ENCODE measurements around the gene FANCC.

FANCC gene

DNA sequence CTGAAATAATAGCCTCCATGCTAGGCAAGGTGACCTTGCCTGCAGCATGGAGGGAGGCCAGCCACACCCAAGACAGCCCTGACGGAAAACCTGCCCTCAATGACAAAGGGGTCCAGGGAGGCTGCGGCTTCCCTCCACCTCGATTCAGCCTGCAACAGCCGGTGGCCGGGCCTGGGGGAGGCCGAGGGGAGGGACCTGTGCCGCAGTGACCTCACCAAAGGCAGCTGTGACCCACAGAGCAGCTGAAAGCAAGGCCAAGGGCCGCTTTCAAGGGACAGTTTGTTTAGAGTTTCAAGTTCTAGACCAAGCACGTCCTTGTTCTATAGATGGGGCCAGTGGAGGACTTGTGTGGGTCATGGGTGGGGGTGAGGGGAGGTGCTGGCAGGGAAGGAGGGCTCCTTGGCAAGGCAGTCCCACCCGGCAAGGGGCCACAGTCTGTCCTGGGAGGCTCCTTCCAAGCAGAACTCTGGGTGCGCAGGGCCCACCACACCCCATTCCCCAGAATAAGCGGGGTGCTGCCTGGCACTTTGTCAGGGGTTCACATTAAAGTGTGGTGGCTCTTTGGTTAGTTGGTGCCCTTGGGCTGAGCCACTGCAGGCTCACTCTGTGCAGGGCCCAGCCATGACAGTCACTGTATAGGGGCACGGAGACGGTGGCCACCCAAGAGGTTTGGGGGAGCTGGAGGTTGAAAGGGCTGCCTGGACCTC is 226.5 kb downstream of the FANCC start:
- Histone ChIP-seq H3K36me3 (ENCODE audit: control insufficient read depth, low read depth, low read length) (no peaks in the 10 kb centered on the region), H3K9ac (ENCODE audit: low read length) (no peak overlapping the region), H3K4me3 (ENCODE audit: low read length) (no peak overlapping the region), H3K9me3 (ENCODE audit: control insufficient read depth, low read depth, low read length) (no peaks in the 10 kb centered on the region), H3K27me3 (ENCODE audit: control insufficient read depth, insufficient read depth, low read length) (no peaks in the 10 kb centered on the region), H3K27ac (ENCODE audit: low read length) (no peak overlapping the region), H3K4me1 (ENCODE audit: control insufficient read depth, low read depth, low read length) (peaks cover 13% of the 10 kb centered on the region)

GRCh38 chr9:95090023-95090791 is 227.3 kb downstream of the FANCC start:
- H3K27ac ChIP-seq (ENCODE audit: low read length), result no peak overlapping the region
- no peaks in the 10 kb centered on the region for H3K36me3 ChIP-seq (ENCODE audit: control insufficient read depth, low read depth, low read length)
- peaks cover 13% of the 10 kb centered on the region for H3K4me1 ChIP-seq (ENCODE audit: control insufficient read depth, low read depth, low read length)
- H3K27me3 ChIP-seq (ENCODE audit: control insufficient read depth, insufficient read depth, low read length), result no peaks in the 10 kb centered on the region
- no peak overlapping the region for H3K9ac ChIP-seq (ENCODE audit: low read length)
- H3K4me3 ChIP-seq (ENCODE audit: low read length), result no peak overlapping the region
- H3K9me3 ChIP-seq (ENCODE audit: control insufficient read depth, low read depth, low read length), result no peaks in the 10 kb centered on the region

- Histone ChIP-seq H3K9ac (ENCODE audit: low read length) (no peak overlapping the region), H3K9me3 (ENCODE audit: control insufficient read depth, low read depth, low read length) (no peaks in the 10 kb centered on the region), H3K36me3 (ENCODE audit: control insufficient read depth, low read depth, low read length) (no peaks in the 10 kb centered on the region), H3K4me1 (ENCODE audit: control insufficient read depth, low read depth, low read length) (peaks cover 13% of the 10 kb centered on the region), H3K27ac (ENCODE audit: low read length) (no peak overlapping the region), H3K4me3 (ENCODE audit: low read length) (no peak overlapping the region), H3K27me3 (ENCODE audit: control insufficient read depth, insufficient read depth, low read length) (no peaks in the 10 kb centered on the region)
Observed at GRCh38 chr9:95089257-95090022, 228.1 kb downstream of the FANCC start.

- peaks cover 13% of the 10 kb centered on the region for H3K4me1 ChIP-seq (ENCODE audit: control insufficient read depth, low read depth, low read length)
- H3K27me3 ChIP-seq (ENCODE audit: control insufficient read depth, insufficient read depth, low read length), result no peaks in the 10 kb centered on the region
- no peak overlapping the region for H3K27ac ChIP-seq (ENCODE audit: low read length)
- peaks cover 1% of the 10 kb centered on the region for H3K36me3 ChIP-seq (ENCODE audit: control insufficient read depth, low read depth, low read length)
- H3K4me3 ChIP-seq (ENCODE audit: low read length), result no peak overlapping the region
- no peak overlapping the region for H3K9ac ChIP-seq (ENCODE audit: low read length)
- no peaks in the 10 kb centered on the region for H3K9me3 ChIP-seq (ENCODE audit: control insufficient read depth, low read depth, low read length)
Observed at GRCh38 chr9:95088421-95089161, 228.9 kb downstream of the FANCC start.

- H3K27ac ChIP-seq (ENCODE audit: low read length), result no peak overlapping the region
- no peaks in the 10 kb centered on the region for H3K9me3 ChIP-seq (ENCODE audit: control insufficient read depth, low read depth, low read length)
- H3K4me3 ChIP-seq (ENCODE audit: low read length), result no peak overlapping the region
- H3K4me1 ChIP-seq (ENCODE audit: control insufficient read depth, low read depth, low read length), result peaks cover 11% of the 10 kb centered on the region
- no peak overlapping the region for H3K9ac ChIP-seq (ENCODE audit: low read length)
- H3K27me3 ChIP-seq (ENCODE audit: control insufficient read depth, insufficient read depth, low read length), result no peaks in the 10 kb centered on the region
- H3K36me3 ChIP-seq (ENCODE audit: control insufficient read depth, low read depth, low read length), result peaks cover 4% of the 10 kb centered on the region
Observed at GRCh38 chr9:95087659-95088242, 229.8 kb downstream of the FANCC start.

DNA sequence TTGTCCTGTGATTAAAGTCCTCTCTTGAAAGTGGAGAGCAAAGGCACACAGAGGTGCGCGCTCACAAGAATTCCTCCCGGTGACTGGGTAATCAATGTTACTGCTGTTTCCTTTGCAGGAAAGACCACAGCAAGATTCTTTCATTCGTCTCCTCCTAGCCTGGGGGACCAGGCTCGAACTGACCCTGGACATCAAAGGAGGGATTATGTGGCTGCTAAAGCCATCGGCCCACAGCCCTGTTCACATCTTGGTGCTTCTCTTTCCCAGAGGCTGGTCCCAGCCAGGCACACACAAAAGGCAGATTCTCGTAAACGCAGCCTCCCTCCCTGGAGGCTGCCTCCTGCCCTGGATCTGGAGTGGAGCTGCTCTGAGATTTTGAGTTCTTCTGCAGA is 230.9 kb downstream of the FANCC start:
- H3K27me3 ChIP-seq (ENCODE audit: control insufficient read depth, insufficient read depth, low read length), result no peaks in the 10 kb centered on the region
- H3K27ac ChIP-seq (ENCODE audit: low read length), result no peak overlapping the region
- H3K9ac ChIP-seq (ENCODE audit: low read length), result no peak overlapping the region
- H3K4me3 ChIP-seq (ENCODE audit: low read length), result no peak overlapping the region
- H3K4me1 ChIP-seq (ENCODE audit: control insufficient read depth, low read depth, low read length), result no peaks in the 10 kb centered on the region
- H3K9me3 ChIP-seq (ENCODE audit: control insufficient read depth, low read depth, low read length), result no peaks in the 10 kb centered on the region
- H3K36me3 ChIP-seq (ENCODE audit: control insufficient read depth, low read depth, low read length), result peaks cover 7% of the 10 kb centered on the region

DNA sequence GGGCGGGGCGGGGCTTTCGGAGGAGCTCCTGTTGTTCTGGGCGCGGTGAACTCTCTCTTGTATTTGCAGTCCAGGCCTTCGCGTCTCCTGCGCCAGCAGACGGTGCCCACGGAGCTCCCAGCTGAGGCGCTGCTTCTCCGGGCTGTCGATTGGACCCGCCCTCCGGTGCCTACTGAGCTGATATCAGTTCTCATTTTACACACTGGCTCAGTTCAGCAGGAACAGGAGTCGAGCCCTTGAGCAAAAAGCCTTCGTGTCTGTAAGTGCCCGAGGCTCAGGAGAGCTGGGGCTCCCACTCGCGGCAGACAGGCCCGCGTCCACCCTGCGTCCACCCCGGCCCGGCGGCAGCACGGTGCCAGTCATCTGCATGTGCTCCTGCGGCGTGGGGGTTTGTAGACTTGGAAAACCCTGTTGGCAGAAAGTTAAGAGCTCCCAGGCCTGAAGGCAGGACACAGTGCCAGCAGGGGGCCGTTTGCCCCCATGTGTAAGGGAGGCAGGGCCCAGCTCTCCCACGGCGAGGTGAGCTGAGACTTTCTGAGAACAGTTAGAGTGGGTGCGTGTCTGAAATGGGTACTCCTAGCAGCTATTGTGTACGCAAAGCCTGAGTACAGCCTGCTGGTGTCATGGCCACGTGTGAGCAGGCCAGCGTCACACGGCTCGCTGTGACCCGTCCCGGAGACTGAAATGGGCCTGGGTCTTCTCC is 231.5 kb downstream of the FANCC start:
- Histone ChIP-seq H3K9me3 (ENCODE audit: control insufficient read depth, low read depth, low read length) (no peaks in the 10 kb centered on the region), H3K9ac (ENCODE audit: low read length) (no peak overlapping the region), H3K27me3 (ENCODE audit: control insufficient read depth, insufficient read depth, low read length) (no peaks in the 10 kb centered on the region), H3K4me1 (ENCODE audit: control insufficient read depth, low read depth, low read length) (peaks cover 3% of the 10 kb centered on the region), H3K36me3 (ENCODE audit: control insufficient read depth, low read depth, low read length) (peaks cover 7% of the 10 kb centered on the region), H3K27ac (ENCODE audit: low read length) (no peak overlapping the region), H3K4me3 (ENCODE audit: low read length) (no peak overlapping the region)

DNA sequence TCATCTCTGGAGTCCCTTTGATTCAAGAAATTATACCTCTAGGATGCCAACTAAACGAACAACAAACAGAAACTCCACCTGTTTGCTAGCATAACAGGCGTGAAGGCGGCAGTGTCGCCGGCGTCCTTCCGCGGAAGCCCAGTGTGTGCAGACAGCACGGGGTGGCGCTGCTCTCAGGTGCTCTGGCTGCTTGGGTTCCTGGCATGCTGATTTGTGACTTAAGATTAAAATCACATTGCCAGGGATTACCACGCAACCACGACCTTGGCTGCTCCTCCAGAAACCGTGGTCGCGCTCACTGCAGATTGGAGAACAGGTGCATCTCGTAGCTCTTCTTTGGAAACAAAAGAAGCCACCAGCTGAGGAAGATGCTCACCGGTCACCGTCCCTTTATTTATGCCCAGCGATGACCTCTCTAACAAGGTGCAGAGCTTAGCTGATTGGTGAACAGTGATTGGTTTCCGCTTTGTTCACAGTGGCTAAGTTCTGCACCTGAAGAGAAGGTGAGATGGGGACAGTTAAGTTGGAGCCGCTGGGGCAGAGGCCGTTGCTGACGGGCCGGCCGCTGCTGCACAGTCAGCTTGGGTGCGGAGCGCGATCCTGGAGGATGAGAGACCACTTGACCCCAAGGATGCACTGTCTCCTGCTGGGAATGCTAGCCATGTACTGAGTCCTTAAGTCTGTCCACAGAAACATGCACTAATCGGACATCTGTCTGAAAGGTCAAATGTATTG is 232.3 kb downstream of the FANCC start:
- H3K9ac ChIP-seq (ENCODE audit: low read length), result no peak overlapping the region
- peaks cover 4% of the 10 kb centered on the region for H3K4me1 ChIP-seq (ENCODE audit: control insufficient read depth, low read depth, low read length)
- no peak overlapping the region for H3K4me3 ChIP-seq (ENCODE audit: low read length)
- H3K36me3 ChIP-seq (ENCODE audit: control insufficient read depth, low read depth, low read length), result peaks cover 7% of the 10 kb centered on the region
- H3K27ac ChIP-seq (ENCODE audit: low read length), result no peak overlapping the region
- no peaks in the 10 kb centered on the region for H3K27me3 ChIP-seq (ENCODE audit: control insufficient read depth, insufficient read depth, low read length)
- no peaks in the 10 kb centered on the region for H3K9me3 ChIP-seq (ENCODE audit: control insufficient read depth, low read depth, low read length)

DNA sequence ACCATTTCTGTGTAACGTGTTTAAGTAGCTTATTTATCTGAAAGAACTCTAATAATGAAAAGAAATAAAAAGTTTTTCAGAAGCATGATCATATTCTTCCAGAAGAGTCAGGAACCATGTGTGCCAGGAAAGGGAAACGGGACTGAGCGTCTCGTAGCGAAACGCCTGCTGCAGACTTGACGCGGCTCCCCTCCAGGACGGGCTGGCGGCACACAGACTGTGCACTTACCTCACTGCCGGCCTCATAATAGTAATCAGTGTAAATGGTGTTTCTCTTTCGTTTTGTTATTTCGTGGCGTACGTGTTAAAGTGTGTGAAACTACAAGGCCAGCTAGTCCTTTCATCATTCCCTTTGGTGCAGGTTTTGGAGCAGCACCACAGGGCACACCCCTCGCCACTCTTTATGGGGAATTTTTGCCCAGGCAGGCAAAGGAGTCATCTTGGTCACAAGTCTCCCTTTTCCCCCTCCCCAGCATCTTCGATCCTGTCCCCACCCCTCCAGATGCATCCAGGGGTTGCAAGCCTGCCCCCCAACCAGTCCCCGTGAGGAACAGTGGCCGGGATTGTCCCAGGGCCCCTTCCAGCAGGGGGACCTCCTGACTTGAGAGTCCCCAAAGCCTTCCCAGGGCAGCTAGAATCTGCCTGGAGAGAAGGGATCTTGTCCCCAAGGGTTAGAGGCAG is 233.1 kb downstream of the FANCC start:
- Histone ChIP-seq H3K4me1 (ENCODE audit: control insufficient read depth, low read depth, low read length) (peaks cover 4% of the 10 kb centered on the region), H3K27ac (ENCODE audit: low read length) (no peak overlapping the region), H3K9me3 (ENCODE audit: control insufficient read depth, low read depth, low read length) (no peaks in the 10 kb centered on the region), H3K9ac (ENCODE audit: low read length) (no peak overlapping the region), H3K27me3 (ENCODE audit: control insufficient read depth, insufficient read depth, low read length) (no peaks in the 10 kb centered on the region), H3K36me3 (ENCODE audit: control insufficient read depth, low read depth, low read length) (peaks cover 7% of the 10 kb centered on the region), H3K4me3 (ENCODE audit: low read length) (no peak overlapping the region)

Data from iPS-18a (cell line).